Stimulated activated CD8-positive, alpha-beta memory T cell treated with anti-CD3 and anti-CD28 coated beads, Interleukin-4, amount 100 ng/mL, for 48 hours (primary cell): ENCODE data around the gene SPINK2.

ENCODE experiments used
- DNase-seq: peaks from one replicate; pipeline ENCODE4 v3.0.0-alpha.2; 2020

Gene SPINK2

GRCh38 chr4:56821381-56822243 is at the start of gene SPINK2:
Gene SPINK2, minus strand, starts transcription at chr4:56821701. Its CDS starts 39 bp downstream, at chr4:56821662.
- peak; percentile 67 for DNase-seq

- no peak for DNase-seq
These were observed 49.4 kb upstream of the SPINK2 start for GRCh38 chr4:56870946-56871345.

GRCh38 chr4:56863441-56864139 is 42.1 kb upstream of the SPINK2 start:
- peak; percentile 28 for DNase-seq

DNA sequence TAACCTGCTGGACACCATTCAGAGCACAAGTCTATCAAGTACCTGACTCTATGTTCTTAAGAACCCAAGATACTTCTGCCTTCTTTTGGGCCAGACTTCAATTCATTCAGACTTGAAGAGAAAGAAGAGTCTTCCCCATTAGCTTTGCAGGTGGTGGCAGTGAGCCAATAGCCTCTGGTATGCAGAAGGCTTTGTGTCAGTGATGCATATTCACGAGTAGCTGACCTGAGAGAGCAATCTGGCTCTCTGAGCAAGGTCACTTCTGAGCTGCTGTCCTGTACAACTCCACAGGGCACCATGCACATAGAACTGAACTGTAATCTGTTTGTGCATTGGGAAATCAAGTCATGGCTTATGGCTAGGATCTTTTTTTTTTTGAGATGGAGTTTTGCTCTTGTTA is 39.9 kb upstream of the SPINK2 start:
- no peak for DNase-seq

DNA sequence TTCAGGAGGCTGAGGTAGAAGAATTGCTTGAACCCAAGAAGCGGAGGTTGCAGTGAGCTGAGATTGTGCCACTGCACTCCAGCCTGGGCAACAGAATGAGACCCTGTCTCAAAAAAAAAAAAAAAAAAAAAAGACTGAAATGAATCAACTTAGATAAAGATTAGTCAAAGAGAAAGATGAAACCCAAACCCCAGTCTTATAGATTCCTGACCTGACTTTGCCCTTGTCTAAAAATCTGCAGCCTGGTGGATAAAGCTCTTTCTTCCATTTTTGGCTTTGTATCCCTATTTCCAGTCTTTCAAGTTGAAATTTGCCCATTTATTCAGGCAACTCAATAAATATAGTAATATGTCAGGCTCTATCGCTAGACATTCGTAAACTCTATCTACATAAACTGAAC is 39.3 kb upstream of the SPINK2 start:
- DNase-seq, result no peak

GRCh38 chr4:56859841-56860240 is 38.3 kb upstream of the SPINK2 start:
- DNase-seq, result no peak

GRCh38 chr4:56857601-56858309 is 36.3 kb upstream of the SPINK2 start:
- DNase-seq, result no peak

DNA sequence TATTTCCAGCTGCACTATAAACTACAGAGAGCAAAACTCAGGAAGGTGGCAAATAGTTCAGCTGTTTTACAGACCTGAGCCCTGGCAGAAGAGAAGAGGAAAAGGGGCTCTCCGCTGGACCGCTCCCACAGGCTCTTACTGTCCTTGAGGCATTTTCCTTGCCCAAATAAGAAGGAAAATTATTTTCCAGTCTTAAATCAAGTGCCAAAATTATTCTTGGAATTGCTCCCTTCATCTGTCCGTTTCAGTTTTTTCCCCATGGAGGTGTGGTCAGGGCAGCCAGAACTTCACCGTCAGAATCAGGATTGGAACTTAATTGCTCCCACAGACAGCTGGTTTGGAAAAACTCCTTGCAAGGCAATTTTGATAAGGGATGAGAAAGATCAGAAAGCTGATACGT is 35.2 kb upstream of the SPINK2 start:
- DNase-seq, result no peak

DNA sequence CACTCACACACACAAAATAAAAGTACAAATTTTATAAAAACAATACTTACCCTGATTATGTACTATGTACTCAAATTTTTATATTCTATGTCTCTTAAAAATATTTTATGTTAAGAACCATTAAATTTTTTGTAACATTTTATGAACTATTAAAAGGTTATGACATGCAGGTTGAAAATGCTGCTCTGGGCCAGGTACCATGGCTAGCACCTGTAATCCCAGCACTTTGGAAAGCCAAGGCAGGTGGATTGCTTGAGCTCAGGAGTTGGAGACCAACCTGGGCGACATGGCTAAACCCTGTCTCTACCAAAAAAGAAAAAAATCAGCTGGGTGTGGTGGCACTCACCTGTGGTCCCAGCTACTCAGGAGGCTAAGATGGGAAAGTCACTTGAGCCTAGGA is 29.4 kb upstream of the SPINK2 start:
- DNase-seq, result no peak

GRCh38 chr4:56844802-56845580 is 23.5 kb upstream of the SPINK2 start:
- DNase-seq, result no peak

GRCh38 chr4:56843421-56843899 is 22.0 kb upstream of the SPINK2 start:
- DNase-seq, result no peak

- DNase-seq, result no peak
These were observed 19.1 kb upstream of the SPINK2 start for GRCh38 chr4:56840559-56840958.

GRCh38 chr4:56828784-56829535 is 7.5 kb upstream of the SPINK2 start:
- no peak for DNase-seq

GRCh38 chr4:56823933-56824600 is 2.6 kb upstream of the SPINK2 start:
- DNase-seq, result no peak

- DNase-seq, result no peak
These were observed 2.7 kb downstream of the SPINK2 start for GRCh38 chr4:56818797-56819196.

DNA sequence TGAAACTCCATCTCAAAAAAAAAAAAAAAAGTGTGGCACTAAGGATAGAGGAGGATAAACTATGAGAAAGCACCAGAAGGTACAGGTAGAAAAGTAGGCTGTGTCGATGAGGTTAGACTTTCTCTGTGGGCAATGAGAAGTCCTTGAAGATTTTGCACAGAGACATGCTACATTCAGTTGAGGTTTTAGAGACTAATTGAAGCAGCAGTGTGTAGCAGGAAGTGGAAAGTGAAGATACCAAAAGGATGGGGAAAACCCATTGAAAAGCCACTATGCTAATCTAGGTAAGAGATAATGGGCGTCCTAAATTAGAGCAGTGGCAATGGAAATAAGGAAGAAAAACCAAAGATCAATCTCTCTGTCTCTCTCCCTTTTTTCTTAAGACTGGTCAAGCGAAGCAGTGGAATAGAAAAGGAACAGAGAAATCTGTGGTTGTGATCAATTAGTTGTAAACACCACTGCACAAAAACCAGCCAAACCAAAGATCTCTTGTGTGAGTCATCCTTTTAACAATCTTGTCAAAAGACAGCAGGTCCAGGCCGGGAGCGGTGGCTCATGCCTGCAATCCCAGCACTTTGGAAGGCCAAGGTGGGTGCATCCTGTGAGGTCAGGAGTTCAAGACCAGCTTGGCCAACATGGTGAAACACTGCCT is 3.5 kb downstream of the SPINK2 start:
- DNase-seq, result peak; percentile 55

GRCh38 chr4:56806666-56807065 is 14.8 kb downstream of the SPINK2 start:
- DNase-seq, result no peak

DNA sequence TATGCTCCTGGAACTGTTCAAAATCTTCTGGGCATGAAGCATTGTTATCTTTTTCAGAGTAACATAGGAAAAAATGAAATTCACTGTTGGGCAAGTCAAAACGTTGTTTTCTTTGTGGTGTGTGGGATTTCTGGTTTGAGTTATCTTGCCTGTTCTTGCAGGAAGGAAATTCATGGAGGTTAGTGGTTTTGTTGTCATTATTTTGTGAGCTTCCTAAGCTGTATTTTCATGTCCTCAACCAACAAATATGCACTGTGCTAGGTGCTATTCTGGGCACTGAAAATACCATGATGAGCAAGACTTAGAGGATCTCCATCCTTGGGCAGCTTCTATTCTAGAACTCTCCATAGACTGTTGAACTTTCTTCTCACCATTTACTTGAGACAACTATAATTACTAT is 16.9 kb downstream of the SPINK2 start:
- DNase-seq, result no peak

DNA sequence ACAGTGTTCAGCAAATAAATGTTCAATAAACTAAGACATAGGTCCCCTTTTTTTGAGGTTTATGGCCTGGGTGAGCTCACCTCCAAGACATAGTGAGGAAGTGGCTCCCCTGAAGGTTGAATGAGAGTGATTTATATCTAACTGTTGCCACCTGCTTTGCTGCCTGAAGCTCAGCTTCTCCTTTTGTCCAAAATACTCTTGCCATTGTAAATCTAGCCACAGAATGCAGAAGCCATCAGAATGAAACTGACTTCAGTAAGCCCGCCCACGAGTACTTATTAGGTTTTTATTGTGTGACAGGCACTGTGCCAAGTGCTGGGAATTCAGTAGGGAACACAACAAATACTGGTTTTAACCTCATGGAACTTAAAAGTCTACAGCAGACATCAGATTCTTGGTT is 18.0 kb downstream of the SPINK2 start:
- DNase-seq, result no peak

DNA sequence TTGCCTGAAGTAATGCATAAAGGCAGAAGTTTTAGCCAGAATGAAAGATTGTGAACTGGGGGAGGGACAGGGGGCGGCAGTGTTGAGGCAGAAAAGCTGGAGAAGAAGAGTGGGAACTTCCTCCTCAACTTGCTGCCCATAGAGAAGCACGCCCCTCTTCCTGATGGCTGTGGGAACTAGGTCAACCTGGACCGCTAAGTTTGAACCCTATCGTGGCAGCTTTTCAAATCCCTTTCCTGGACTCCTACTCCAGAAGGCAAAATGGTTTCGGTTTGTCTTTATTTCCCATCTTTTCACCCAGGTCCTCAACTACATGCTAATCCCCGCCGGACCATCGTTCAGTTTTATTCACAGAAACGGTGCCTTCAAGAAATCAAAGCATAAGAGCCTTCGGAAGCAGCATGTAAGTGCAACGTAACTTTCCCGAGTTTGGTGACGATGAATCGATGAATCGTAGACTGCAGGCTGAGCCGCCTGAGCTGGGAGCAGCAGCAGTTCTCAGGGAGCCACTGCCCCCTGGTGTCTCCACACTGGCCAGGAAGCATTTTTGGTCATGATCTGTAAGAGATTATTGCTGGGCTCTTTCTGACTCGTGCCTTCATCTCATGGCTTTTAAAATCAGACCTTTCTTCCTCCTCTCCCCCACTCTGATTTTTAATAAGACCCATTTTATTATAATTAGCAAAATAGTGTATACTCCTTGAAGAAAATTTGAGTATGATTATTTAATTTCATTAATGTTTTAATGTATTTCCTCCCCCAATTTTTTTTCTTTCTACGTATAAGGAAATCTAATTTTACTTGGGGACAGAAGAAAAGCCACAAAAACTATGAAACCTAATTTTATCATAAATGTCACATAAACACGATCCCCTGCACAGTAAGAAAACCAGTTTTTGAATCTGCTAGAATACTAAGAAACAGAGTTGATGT is 21.4 kb downstream of the SPINK2 start:
- DNase-seq, result peak; percentile 85
